Progenitor cell of endocrine pancreas (in vitro differentiated cells): ENCODE data around the gene CXCR5. TPM values are rescaled to one million over a fixed set of nuclear protein-coding genes. Genes with fewer than 3 reads are reported as not detected.

Experiments
- DNase-seq: peaks from one replicate; pipeline ENCODE4 v3.0.0; 2021; ENCODE audit warnings: low spot score; ENCODE audit not compliant: unreplicated experiment
- H3K27ac Mint-ChIP-seq: 2 replicates; pipeline ENCODE4 v1.8.0; 2021; ENCODE audit warnings: mild to moderate bottlenecking, moderate library complexity, mixed read lengths
- H3K27me3 Mint-ChIP-seq: 2 replicates; pipeline ENCODE4 v1.8.0; 2021; ENCODE audit warnings: mixed read lengths
- H3K36me3 Mint-ChIP-seq: 2 replicates; pipeline ENCODE4 v1.8.0; 2022; ENCODE audit warnings: mixed read lengths; ENCODE audit not compliant: insufficient read depth
- H3K4me1 Mint-ChIP-seq: 2 replicates; pipeline ENCODE4 v1.8.0; 2021; ENCODE audit warnings: low read depth, mixed read lengths
- H3K4me3 Mint-ChIP-seq: 2 replicates; pipeline ENCODE4 v1.8.0; 2021; ENCODE audit warnings: low read depth, mild to moderate bottlenecking, moderate library complexity, mixed read lengths
- H3K9me3 Mint-ChIP-seq: 2 replicates; pipeline ENCODE4 v1.8.0; 2021; ENCODE audit warnings: low read depth, mixed read lengths
- total RNA-seq: library from RNA; stranded (reverse); gene quantifications from 2 replicates; pipeline ENCODE4 v1.2.1, GENCODE V29; 2021
- TF ChIP-seq, protein P1 (sequence below): fragments of 200-600 bp; sonication (generic); IDR thresholded peaks from one replicate; pipeline ENCODE4 v1.5.0; 2021; ENCODE audit warnings: antibody characterized with exemption, mild to moderate bottlenecking; ENCODE audit not compliant: unreplicated experiment

Gene CXCR5
- total RNA-seq, 1 donor from 2014 or later: not detected

GRCh38 chr11:118857385-118857784, 26.3 kb upstream of the CXCR5 start:
- H3K4me3 Mint-ChIP-seq: no peak overlapping the region
- H3K36me3 Mint-ChIP-seq: no peaks in the 10 kb centered on the region
- H3K27me3 Mint-ChIP-seq: no peaks in the 10 kb centered on the region
- no peak for DNase-seq
- no peaks in the 10 kb centered on the region for H3K4me1 Mint-ChIP-seq
- H3K27ac Mint-ChIP-seq: no peak overlapping the region
- H3K9me3 Mint-ChIP-seq: no peaks in the 10 kb centered on the region
- TF ChIP-seq, protein P1, sequence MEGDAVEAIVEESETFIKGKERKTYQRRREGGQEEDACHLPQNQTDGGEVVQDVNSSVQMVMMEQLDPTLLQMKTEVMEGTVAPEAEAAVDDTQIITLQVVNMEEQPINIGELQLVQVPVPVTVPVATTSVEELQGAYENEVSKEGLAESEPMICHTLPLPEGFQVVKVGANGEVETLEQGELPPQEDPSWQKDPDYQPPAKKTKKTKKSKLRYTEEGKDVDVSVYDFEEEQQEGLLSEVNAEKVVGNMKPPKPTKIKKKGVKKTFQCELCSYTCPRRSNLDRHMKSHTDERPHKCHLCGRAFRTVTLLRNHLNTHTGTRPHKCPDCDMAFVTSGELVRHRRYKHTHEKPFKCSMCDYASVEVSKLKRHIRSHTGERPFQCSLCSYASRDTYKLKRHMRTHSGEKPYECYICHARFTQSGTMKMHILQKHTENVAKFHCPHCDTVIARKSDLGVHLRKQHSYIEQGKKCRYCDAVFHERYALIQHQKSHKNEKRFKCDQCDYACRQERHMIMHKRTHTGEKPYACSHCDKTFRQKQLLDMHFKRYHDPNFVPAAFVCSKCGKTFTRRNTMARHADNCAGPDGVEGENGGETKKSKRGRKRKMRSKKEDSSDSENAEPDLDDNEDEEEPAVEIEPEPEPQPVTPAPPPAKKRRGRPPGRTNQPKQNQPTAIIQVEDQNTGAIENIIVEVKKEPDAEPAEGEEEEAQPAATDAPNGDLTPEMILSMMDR: no peak

DNA sequence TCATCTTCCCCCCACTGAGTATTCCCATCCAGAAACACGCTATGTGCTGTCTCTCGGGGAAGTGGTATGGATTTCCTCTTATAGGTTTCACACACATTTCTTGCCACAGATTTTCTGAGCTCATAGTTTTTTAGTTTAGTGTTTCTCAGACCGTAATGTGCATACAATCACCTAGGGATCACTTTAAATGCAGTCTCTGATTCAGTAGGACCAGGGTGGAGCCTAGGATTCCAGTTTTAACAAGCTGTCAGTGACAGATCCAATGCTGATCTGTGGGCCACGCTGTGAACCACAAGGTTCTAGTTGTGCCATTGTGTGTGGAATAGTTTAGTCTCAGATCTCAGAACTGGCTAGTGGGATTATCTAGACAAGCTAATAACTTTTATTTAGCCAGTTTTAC, 23.7 kb upstream of the CXCR5 start:
- no peak overlapping the region for H3K4me3 Mint-ChIP-seq
- H3K27me3 Mint-ChIP-seq: no peaks in the 10 kb centered on the region
- no peak overlapping the region for H3K27ac Mint-ChIP-seq
- TF ChIP-seq, protein P1: no peak
- H3K36me3 Mint-ChIP-seq: no peaks in the 10 kb centered on the region
- no peaks in the 10 kb centered on the region for H3K9me3 Mint-ChIP-seq
- no peaks in the 10 kb centered on the region for H3K4me1 Mint-ChIP-seq
- DNase-seq: no peak

DNA sequence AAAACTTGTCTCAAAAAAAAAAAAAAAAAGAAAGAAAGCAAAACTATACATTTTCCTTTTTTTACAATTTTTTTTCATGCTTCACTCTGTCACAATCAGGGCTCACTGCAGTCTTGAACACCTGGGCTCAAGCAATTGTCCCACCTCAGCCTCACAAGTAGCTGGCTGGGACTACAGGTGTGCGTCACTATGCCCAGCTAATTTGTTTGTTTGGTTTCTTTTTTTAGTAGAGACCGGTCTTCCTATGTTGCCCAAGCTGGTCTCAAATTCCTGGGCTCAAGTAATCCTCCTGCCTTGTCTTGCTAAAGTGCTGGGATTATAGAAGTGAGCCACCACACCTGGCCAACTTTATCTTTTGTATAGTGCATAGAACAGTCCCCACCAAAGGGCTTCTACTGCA, 15.0 kb upstream of the CXCR5 start:
- H3K4me1 Mint-ChIP-seq: peaks cover 17% of the 10 kb centered on the region
- H3K27me3 Mint-ChIP-seq: no peaks in the 10 kb centered on the region
- H3K27ac Mint-ChIP-seq: no peak overlapping the region
- H3K36me3 Mint-ChIP-seq: no peaks in the 10 kb centered on the region
- no peaks in the 10 kb centered on the region for H3K9me3 Mint-ChIP-seq
- H3K4me3 Mint-ChIP-seq: no peak overlapping the region
- TF ChIP-seq, protein P1: no peak
- no peak for DNase-seq

GRCh38 chr11:118870396-118871343, 13.0 kb upstream of the CXCR5 start:
- TF ChIP-seq, protein P1: no peak

DNA sequence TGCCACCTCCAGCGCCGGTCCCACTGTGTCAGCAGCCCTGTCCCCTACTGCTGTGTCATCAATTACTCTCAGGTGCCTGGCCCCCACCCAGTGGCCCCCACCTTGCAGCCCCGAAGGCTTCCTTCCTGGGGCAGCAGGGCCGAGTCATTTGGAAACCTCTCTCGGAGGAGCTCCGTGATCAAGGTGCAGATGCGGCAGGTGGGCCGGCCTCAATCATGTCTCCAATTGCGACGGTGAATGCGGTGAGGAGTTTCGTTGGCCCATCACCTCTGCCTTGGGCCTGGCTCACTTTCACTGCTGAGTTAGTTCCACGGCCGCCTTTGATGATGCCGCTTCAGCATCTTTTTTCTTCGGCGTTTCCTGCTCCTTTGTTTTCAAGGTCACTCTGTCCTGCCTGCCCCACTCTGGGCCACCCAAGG, 11.3 kb upstream of the CXCR5 start:
- TF ChIP-seq, protein P1: no peak
- no peak for DNase-seq
- H3K36me3 Mint-ChIP-seq: no peaks in the 10 kb centered on the region

More at GRCh38 chr11:118870396-118871343, 13.0 kb upstream of the CXCR5 start:
- H3K4me1 Mint-ChIP-seq: peaks cover 17% of the 10 kb centered on the region
- H3K27ac Mint-ChIP-seq: peak overlapping the region; percentile 95
- no peaks in the 10 kb centered on the region for H3K27me3 Mint-ChIP-seq
- peak overlapping the region; percentile 16 for H3K4me3 Mint-ChIP-seq
- H3K9me3 Mint-ChIP-seq: no peaks in the 10 kb centered on the region
- no peaks in the 10 kb centered on the region for H3K36me3 Mint-ChIP-seq
- no peak for DNase-seq

More for the DNA sequence above, 11.3 kb upstream of the CXCR5 start:
- no peaks in the 10 kb centered on the region for H3K9me3 Mint-ChIP-seq
- H3K4me1 Mint-ChIP-seq: peaks cover 17% of the 10 kb centered on the region
- H3K4me3 Mint-ChIP-seq: no peak overlapping the region
- H3K27me3 Mint-ChIP-seq: no peaks in the 10 kb centered on the region
- no peak overlapping the region for H3K27ac Mint-ChIP-seq
